GM21576 (cell line): Measurements from ENCODE around the gene ZER1.
"Not testable (repeated sequence)": the region's sequence is repeated elsewhere in the genome, so short reads cannot be mapped to it uniquely, and the experiment has no call there.

ENCODE experiments used
- ATAC-seq: cut with Tn5 transposase; IDR thresholded peaks from one replicate; pipeline ENCODE4 v1.9.1; 2021; ENCODE audit warnings: mild to moderate bottlenecking, moderate library complexity; ENCODE audit not compliant: unreplicated experiment

The ZER1 gene

GRCh38 chr9:128718047-128718446, 53.7 kb downstream of the ZER1 start:
- no peak for ATAC-seq

- ATAC-seq: no peak
These were observed 55.0 kb downstream of the ZER1 start for GRCh38 chr9:128716581-128717254.

GRCh38 chr9:128715436-128715750, 56.3 kb downstream of the ZER1 start:
- no peak for ATAC-seq

GRCh38 chr9:128714586-128715435, 56.9 kb downstream of the ZER1 start:
- ATAC-seq: no peak

GRCh38 chr9:128713941-128714573, 57.7 kb downstream of the ZER1 start:
- no peak for ATAC-seq

- no peak for ATAC-seq
These were observed 58.3 kb downstream of the ZER1 start for GRCh38 chr9:128713411-128713780.

GRCh38 chr9:128712451-128713410, 59.0 kb downstream of the ZER1 start:
- no peak for ATAC-seq

- no peak for ATAC-seq
These were observed 64.3 kb downstream of the ZER1 start for GRCh38 chr9:128707446-128707845.

- no peak for ATAC-seq
These were observed 64.9 kb downstream of the ZER1 start for GRCh38 chr9:128706671-128707381.

GRCh38 chr9:128706045-128706444, 65.7 kb downstream of the ZER1 start:
- no peak for ATAC-seq

- no peak for ATAC-seq
These were observed 66.4 kb downstream of the ZER1 start for GRCh38 chr9:128705051-128705965.

- no peak for ATAC-seq
These were observed 67.4 kb downstream of the ZER1 start for GRCh38 chr9:128704356-128704670.

GRCh38 chr9:128703616-128704355, 67.9 kb downstream of the ZER1 start:
- ATAC-seq: no peak

- ATAC-seq: no peak
These were observed 68.6 kb downstream of the ZER1 start for GRCh38 chr9:128702949-128703615.

- ATAC-seq: peak; percentile 62
These were observed 69.2 kb downstream of the ZER1 start, which contains the start of gene PKN3 for GRCh38 chr9:128702445-128702948. Gene PKN3 (plus strand): TSS chr9:128702503. CDS start chr9:128702916, 413 bp downstream.

- ATAC-seq: no peak
These were observed 70.4 kb downstream of the ZER1 start for GRCh38 chr9:128701227-128701854.

GRCh38 chr9:128699096-128699795, 72.5 kb downstream of the ZER1 start:
- ATAC-seq: not testable (repeated sequence)
